Measurements from ENCODE around the gene DAG1.

DNA sequence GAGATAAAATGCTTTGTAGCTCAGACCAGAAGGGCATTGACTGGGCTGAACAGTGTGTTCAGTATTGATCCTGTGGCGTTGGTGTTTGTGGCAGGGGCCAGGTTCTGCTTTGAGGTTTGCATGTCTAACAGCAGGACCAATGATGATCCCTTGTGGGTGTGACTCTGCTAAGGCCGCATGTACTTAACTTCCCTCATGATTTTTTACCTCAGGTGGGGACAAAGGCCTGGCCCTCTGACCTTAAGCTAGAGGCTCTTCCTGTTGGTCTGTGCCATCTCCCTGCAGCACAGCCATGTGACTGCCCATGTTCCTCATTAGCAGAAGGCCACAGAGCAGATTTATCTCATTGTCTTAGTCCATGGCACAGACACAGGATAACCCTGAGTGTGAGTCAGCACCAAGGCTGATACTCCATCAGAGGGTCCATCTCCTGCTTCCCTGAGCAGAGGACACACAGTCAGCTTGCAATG is 49.9 kb downstream of the DAG1 start:
- TF ChIP-seq CTCF (conservative IDR thresholded peaks at IDR 0.05; ENCODE audit: low read depth, low read length) (no peak), EZH2 (IDR thresholded peaks at IDR 0.05; ENCODE audit: borderline replicate concordance, low read depth, low read length, poor library complexity, severe bottlenecking) (no peak)
